AG08396 (cell line): ENCODE results near the gene KIAA1217.

Experiments used
- DNase-seq: peaks from one replicate; pipeline ENCODE4 v3.0.0; 2012; ENCODE audit warnings: low spot score, mixed read lengths

KIAA1217 gene

GRCh38 chr10:24406809-24407483 lies 198.0 kb downstream of the KIAA1217 start:
- DNase-seq, result no peak

- DNase-seq, result no peak
These were observed 199.0 kb downstream of the KIAA1217 start for GRCh38 chr10:24407928-24408327.

DNA sequence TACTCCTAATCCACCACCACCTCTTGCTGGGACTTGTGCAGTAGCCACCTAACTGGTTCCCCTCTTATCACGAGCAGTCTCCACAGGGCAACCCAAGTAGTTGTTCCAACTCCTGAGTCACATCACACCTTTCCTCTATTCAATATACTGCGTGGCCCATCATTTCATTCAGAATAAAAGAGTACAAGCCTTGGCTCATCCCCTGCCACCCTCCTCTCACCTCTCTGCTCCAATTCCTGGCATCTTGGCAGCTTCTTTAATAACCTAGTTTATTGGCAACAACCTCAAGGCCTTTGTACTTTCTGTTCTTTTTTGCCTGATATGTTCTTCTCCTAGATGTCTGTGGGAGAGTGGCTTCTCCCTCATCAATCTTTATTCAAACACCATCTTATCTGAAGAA lies 199.4 kb downstream of the KIAA1217 start:
- DNase-seq, result no peak

GRCh38 chr10:24414597-24414996 lies 205.7 kb downstream of the KIAA1217 start:
- DNase-seq, result no peak

- peak; percentile 15 for DNase-seq
These were observed 206.7 kb downstream of the KIAA1217 start for GRCh38 chr10:24415455-24416125.

DNA sequence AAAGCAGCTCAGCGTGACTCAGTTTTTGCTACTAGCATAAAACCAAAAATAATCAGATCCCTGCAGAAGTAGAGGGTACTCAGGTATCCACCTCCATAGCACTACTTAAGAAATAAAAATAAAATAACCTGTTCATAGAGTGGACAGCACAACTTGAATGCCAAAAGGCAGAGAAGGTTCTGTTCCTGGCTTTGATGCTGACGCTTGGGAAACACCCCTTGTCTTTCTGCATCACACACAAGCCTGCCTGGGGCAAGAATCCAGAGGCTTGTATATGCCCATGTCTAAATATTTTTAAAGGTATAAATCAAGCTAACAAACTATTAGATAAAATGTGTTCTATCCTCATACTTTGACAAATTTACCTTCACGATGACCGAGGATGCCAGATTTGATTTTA lies 207.3 kb downstream of the KIAA1217 start:
- DNase-seq, result no peak

DNA sequence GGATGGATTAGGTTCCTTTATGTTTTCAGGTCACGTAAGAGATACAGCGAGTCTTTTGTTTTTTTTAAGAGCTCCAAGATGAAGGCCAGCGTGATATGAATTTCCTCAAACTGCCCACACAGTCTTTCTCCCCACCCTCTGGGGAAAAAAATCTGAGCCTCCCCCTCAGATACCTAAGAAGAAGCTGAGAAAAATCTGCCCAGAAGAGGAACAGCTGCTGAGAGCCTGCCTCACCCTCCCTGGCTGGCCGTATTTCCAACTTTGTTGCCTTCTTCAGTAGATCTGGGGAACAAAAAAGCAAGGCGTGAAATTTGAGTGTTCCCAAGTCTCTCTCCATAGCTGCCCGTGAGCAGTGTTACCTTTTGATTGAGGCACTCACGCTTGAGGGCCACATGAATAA lies 208.1 kb downstream of the KIAA1217 start:
- no peak for DNase-seq

GRCh38 chr10:24418532-24418931 lies 209.6 kb downstream of the KIAA1217 start:
- no peak for DNase-seq

GRCh38 chr10:24419066-24419465 lies 210.1 kb downstream of the KIAA1217 start:
- DNase-seq, result no peak

DNA sequence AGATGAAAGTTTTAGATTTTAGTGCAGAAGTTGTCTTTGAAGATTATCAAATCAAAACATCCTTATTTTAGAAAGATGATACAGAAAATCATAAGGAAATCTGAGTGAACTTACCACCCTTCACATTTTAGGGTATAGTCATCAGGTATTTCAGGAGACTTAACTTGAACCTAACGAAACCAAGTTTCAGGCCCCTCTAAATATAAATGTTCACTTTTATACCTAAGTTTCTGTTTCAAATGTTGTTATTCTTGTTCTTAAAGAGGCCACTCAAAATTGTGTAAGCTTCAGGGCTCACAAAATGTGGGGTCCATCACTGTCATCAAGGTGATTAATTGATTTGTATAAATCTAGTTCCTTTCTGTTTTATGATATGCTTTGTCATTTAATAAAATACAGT lies 216.2 kb downstream of the KIAA1217 start:
- no peak for DNase-seq

DNA sequence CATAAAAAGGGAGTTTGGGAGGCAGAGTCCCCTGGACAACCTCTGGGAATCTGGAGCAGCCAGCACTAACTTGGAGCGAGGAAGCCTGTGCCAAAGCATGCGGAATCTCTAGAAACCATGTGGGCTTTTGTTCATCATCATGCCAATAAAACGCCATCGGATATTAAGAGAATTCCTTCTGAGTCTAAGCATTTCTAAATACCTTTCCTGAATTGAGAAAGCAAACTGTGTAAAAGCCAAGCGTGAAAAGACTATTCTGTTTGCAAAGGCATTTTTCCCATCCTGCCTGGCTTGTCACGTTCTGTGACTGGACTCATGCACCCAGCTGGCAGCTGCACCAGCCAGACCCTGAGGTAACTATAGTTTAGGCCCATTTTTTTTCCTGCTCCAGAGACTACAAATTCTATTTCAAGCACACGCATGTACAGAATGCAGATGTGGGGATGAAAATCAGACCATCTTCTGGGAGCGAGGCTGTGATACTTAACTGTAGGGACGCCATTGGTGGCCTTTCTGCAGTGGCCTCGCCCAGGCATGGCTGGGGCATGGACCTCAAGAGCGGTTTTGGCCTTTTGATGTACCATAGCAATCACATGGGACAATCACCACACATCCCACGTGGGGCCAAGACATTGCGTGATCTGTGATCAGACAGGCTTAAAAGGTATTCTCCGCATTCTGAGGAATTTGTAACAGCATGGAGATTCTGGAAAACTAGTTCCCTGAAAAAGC lies 218.9 kb downstream of the KIAA1217 start:
- DNase-seq, result no peak

DNA sequence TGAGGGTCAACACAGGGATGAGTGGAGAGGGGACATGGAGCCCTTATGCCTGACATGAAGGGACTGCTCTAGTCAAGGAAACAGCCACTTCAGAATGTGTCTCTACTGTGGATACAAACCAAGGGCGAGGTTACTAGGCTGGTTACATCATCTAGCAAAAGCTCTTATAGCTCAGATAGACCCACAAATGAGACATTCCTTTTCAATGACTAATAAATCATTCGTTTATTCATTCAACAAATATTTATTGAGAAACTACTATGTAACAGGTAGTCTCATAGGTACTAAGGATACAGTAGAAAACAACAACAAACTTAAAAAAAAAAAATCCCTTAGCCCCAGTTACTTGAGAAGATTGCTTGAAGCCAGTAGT lies 219.5 kb downstream of the KIAA1217 start:
- peak; percentile 45 for DNase-seq

GRCh38 chr10:24430591-24430990 lies 221.7 kb downstream of the KIAA1217 start:
- DNase-seq, result no peak

GRCh38 chr10:24432478-24433416 lies 223.8 kb downstream of the KIAA1217 start:
- DNase-seq, result no peak

DNA sequence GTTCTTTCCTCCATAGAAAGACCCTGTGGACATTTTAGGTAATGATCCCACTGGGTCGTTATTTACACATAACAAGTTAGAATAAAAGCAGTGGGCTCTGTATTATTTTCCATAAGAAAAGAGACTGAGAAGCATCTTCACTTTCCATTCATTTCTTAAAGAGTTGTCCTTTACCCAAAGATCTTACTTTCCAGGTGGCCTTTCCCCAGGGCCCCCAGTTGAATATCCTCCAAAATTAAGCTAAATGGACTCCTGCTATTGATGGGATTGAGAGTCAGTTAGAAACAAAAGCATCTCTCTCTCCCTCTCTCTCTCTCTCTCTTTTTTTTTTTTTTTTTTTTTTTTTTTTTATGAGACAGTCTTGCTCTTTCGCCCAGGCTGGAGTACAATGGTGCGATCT lies 224.8 kb downstream of the KIAA1217 start:
- DNase-seq, result no peak

DNA sequence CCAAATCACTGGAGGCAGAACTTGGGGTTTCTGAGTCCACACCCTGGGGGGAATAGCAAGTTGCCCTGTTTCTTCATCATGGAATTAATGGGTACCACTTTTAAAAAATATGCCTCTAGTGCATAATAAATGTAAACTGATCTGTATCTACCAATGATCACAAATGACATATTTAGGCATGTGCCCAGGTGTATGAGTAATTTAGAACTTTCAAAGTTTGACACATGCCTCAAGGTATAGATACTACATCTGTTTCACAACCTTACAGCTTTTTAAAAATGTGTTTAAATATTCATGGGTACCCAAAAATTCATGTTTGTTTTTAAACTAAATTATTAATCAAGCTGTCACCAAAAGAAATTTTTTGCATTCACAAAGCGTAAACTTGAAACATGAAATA lies 226.0 kb downstream of the KIAA1217 start:
- no peak for DNase-seq

DNA sequence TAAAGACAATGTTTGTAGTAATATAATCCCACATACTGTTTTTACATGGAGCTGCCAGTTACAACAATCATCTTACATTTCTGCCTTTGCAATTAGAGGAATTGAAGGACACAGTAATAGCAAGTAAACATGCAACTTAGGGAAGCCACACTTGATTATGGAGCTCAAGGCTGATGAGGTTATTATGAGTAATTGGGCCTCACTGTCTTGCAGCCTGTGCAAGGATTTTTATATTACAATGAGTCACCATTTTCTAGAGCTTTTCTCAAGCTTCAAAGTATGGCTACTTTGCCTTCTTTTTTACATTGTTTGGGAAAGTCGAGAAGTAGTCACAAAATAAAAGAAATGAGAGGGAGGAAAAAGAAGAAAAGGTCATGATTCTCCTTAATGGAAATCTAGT lies 226.4 kb downstream of the KIAA1217 start:
- no peak for DNase-seq

DNA sequence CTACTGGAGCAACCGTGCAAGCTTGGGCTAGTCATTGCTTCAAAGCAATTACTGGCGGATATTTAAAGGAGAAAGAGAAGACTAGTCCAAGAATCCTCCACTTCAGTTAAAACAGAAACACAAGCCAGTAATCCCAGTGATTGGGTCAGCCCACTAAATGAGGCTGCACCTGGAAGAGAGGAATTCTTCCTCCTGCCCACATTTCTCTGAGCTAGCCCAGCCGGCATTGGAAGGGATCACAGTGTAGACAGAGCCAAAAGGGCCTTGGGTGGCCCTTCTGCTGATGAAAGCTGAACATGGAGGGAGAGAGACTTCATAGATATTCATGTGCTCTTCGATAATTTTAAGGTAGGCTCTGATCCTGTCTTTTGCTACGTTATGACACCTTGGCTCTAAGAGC lies 228.4 kb downstream of the KIAA1217 start:
- no peak for DNase-seq

- DNase-seq, result no peak
These were observed 229.9 kb downstream of the KIAA1217 start for GRCh38 chr10:24438800-24439199.

- no peak for DNase-seq
These were observed 231.0 kb downstream of the KIAA1217 start for GRCh38 chr10:24439935-24440334.

DNA sequence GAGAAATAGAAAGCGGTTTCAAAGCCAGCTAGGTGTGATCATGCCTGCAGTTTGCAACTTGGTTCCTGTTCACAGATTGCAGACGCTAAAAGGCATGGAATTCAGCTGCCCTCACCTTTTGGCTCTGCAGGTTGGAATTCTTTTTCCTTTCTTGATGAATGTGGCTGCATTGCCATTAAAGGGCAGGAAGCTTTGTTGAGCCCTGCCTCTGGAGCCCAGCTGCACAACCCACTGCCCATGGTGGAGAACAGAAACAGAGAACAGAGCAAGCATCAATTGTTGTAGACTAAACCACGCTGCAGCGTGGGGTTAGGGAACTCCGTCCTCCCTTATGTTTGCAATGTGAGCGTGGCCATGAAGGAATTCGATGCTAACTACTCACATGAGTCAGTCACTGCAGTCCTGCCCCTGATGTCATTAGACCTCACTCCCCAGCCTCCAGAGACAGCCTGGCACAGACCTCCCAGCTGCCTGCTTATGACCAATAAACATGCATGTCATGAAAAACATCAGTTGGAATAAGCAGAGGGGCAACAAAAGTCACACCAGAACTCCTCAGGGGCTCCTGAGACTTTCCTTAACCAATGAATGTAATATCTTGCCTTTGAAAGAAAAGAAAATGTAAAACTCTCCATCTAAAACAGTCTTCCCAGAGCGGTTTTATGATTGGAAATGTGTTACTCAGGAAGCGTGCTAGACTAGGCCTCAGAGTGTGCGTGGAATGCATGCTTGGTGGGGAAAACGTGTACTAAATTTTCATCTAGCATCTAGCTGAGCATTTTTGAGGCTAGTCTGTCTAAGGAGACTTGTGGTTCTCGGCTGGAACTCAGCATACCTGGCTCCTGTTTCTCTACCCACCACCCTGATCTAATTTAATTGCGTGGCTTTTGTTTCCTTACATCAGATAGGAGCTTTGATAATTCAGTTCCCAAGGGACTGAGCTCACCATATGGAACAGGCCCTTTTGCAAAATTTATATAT lies 232.2 kb downstream of the KIAA1217 start:
- DNase-seq, result no peak
